ENCODE measurements around the gene CCR3.

DNA sequence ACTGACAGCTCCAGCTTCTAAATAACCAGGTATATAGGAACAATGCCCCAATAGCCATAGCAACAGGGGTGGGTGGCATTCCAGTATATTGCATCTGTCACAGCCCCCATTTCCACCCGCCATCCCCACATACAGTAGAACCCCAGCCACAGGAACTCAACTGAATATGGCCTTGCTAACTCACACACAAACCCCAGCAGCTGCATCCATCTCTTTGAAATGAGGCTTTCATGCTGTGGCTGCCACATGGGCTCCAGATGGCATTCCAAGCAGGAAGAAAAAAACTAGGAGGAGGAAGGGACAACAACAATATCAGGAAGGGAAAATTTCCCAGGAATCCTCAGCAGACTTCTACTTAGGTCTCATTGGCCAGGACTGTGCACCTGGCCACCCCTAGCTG, 54.6 kb downstream of the CCR3 start:
- TF ChIP-seq YY1 (IDR thresholded peaks at IDR 0.05; ENCODE audit: insufficient read depth, insufficient read length) = no peak
- TF ChIP-seq SUZ12 (IDR thresholded peaks at IDR 0.05; ENCODE audit: extremely low read depth, insufficient read depth, insufficient read length) = no peak
- TF ChIP-seq ZNF274 (IDR thresholded peaks at IDR 0.05; ENCODE audit: low read depth, low read length) = no peak

All from NT2/D1 (cell line).